ENCODE data around the gene KRAS. TPM values are rescaled to one million over a fixed set of nuclear protein-coding genes. Genes with fewer than 3 reads are reported as not detected.

KRAS gene
- total RNA-seq, 6 experiments from 2014 or later = 15.9 to 20.5 (median 18.0) TPM

GRCh38 chr12:25187781-25188180 is 62.9 kb downstream of the KRAS start:
- Mint-ChIP-seq H3K4me3 (peak overlapping the region; percentile 36; the same call in 1 of the 2 replicates), H3K27me3 (ENCODE audit: insufficient read depth) (no peaks in the 10 kb centered on the region; the same call in 1 of the 2 replicates), H3K9me3 (no peaks in the 10 kb centered on the region), H3K4me1 (ENCODE audit: low read depth) (peaks cover 37% of the 10 kb centered on the region), H3K27ac (peak overlapping the region; percentile 74), H3K36me3 (ENCODE audit: low read depth) (no peaks in the 10 kb centered on the region)
- TF ChIP-seq CTCF (IDR thresholded peaks at IDR 0.05) = no peak
- peak; percentile 87 for DNase-seq

- Mint-ChIP-seq H3K36me3 (ENCODE audit: low read depth) (no peaks in the 10 kb centered on the region), H3K4me3 (no peak overlapping the region; the same call in 1 of the 2 replicates), H3K27ac (no peak overlapping the region), H3K27me3 (ENCODE audit: insufficient read depth) (no peaks in the 10 kb centered on the region), H3K4me1 (ENCODE audit: low read depth) (peaks cover 37% of the 10 kb centered on the region), H3K9me3 (no peaks in the 10 kb centered on the region)
- no peak for TF ChIP-seq CTCF (IDR thresholded peaks at IDR 0.05)
- DNase-seq = no peak
These were observed 63.8 kb downstream of the KRAS start for GRCh38 chr12:25186788-25187402.

GRCh38 chr12:25186038-25186787 is 64.5 kb downstream of the KRAS start:
- Mint-ChIP-seq H3K9me3 (no peaks in the 10 kb centered on the region), H3K27me3 (ENCODE audit: insufficient read depth) (no peaks in the 10 kb centered on the region; the same call in 1 of the 2 replicates), H3K27ac (no peak overlapping the region), H3K36me3 (ENCODE audit: low read depth) (no peaks in the 10 kb centered on the region), H3K4me1 (ENCODE audit: low read depth) (peaks cover 37% of the 10 kb centered on the region), H3K4me3 (no peak overlapping the region)
- no peak for TF ChIP-seq CTCF (IDR thresholded peaks at IDR 0.05)
- DNase-seq = no peak

- H3K36me3 Mint-ChIP-seq (ENCODE audit: low read depth) = no peaks in the 10 kb centered on the region
- H3K4me1 Mint-ChIP-seq (ENCODE audit: low read depth) = peaks cover 29% of the 10 kb centered on the region
- H3K9me3 Mint-ChIP-seq = no peaks in the 10 kb centered on the region
- no peak overlapping the region for H3K27ac Mint-ChIP-seq
- no peak for TF ChIP-seq CTCF (IDR thresholded peaks at IDR 0.05)
- DNase-seq = no peak
- no peak overlapping the region for H3K4me3 Mint-ChIP-seq
- H3K27me3 Mint-ChIP-seq (ENCODE audit: insufficient read depth) = peaks cover 3% of the 10 kb centered on the region
These were observed 66.6 kb downstream of the KRAS start for GRCh38 chr12:25184132-25184531.

- no peaks in the 10 kb centered on the region for H3K36me3 Mint-ChIP-seq (ENCODE audit: low read depth)
- no peak for TF ChIP-seq CTCF (IDR thresholded peaks at IDR 0.05)
These were observed 68.0 kb downstream of the KRAS start for GRCh38 chr12:25182765-25183164.

More at GRCh38 chr12:25182765-25183164, 68.0 kb downstream of the KRAS start:
- no peak for DNase-seq
- Mint-ChIP-seq H3K9me3 (no peaks in the 10 kb centered on the region), H3K27me3 (ENCODE audit: insufficient read depth) (peaks cover 3% of the 10 kb centered on the region), H3K27ac (no peak overlapping the region), H3K4me3 (no peak overlapping the region), H3K4me1 (ENCODE audit: low read depth) (peaks cover 16% of the 10 kb centered on the region)

Measured in HFFc6 (cell line).